Measurements from ENCODE around the gene TMEM100.

GRCh38 chr17:55702150-55702549, 20.5 kb downstream of the TMEM100 start:
- TF ChIP-seq POLR2A (IDR thresholded peaks at IDR 0.05) = no peak
- TF ChIP-seq POLR2AphosphoS5 (IDR thresholded peaks at IDR 0.05) = peak in 2 of 3 donors; percentile 22 to 72
- TF ChIP-seq CTCF (IDR thresholded peaks at IDR 0.05) = no peak

Measured in stomach (tissue), 4 donors.